PFSK-1 (cell line): ENCODE measurements around the gene ASIC2.

Experiments
- FOXP2 ChIP-seq: optimal IDR thresholded peaks from 2 replicates; pipeline ENCODE3; 2011; ENCODE audit warnings: borderline replicate concordance, control low read depth, inconsistent platforms; ENCODE audit not compliant: insufficient read depth; ENCODE audit errors: extremely low read length, extremely low read depth
- POLR2AphosphoS5 ChIP-seq: IDR thresholded peaks from 2 replicates; pipeline ENCODE4 v1.6.1; 2012; ENCODE audit warnings: low read depth, mild to moderate bottlenecking, control low read depth, low read length, moderate library complexity
- SIN3A ChIP-seq: IDR thresholded peaks from 2 replicates; pipeline ENCODE4 v1.6.1; 2012; ENCODE audit warnings: mild to moderate bottlenecking, low read length, moderate library complexity, borderline replicate concordance; ENCODE audit not compliant: insufficient read depth
- TAF1 ChIP-seq: IDR thresholded peaks from 2 replicates; pipeline ENCODE4 v1.6.1; 2012; ENCODE audit warnings: low read length, control low read depth, borderline replicate concordance; ENCODE audit not compliant: insufficient read depth

GRCh38 chr17:33316746-33317145 is 23.7 kb upstream of the ASIC2 start:
- no peak for TF ChIP-seq TAF1
- TF ChIP-seq POLR2AphosphoS5, result no peak
- TF ChIP-seq FOXP2, result no peak
- no peak for TF ChIP-seq SIN3A
